GM21529 (cell line): ENCODE measurements around the gene NAGPA.

Experiments
- ATAC-seq: cut with Tn5 transposase; IDR thresholded peaks from one replicate; pipeline ENCODE4 v1.9.1; 2021; ENCODE audit not compliant: unreplicated experiment

Gene NAGPA

GRCh38 chr16:4979164-4979563 is 54.6 kb downstream of the NAGPA start:
- no peak for ATAC-seq

- ATAC-seq, result no peak
Observed at GRCh38 chr16:4976611-4977145, 57.1 kb downstream of the NAGPA start.

GRCh38 chr16:4976079-4976478 is 57.7 kb downstream of the NAGPA start:
- ATAC-seq, result peak; percentile 93
